Activated CD8-positive, alpha-beta memory T cell treated with anti-CD3 and anti-CD28 coated beads, Interleukin-2, amount 10 ng/mL, durations not matched to agents 7 days and 5 days (primary cell): ENCODE results near the gene EIF3L. TPM values are rescaled to one million over a fixed set of nuclear protein-coding genes. Genes with fewer than 3 reads are reported as not detected.

Experiments used
- ATAC-seq: fragments of 150-1000 bp; cut with Tn5 transposase; one replicate; pipeline ENCODE4 v1.10.0; 2021; ENCODE audit warnings: moderate library complexity
- CTCF ChIA-PET: fragments of 350-600 bp; sonication (Branson Sonifier 250); formaldehyde crosslinking; loops from one replicate; lab custom pipeline; 2021; ENCODE audit warnings: antibody characterized with exemption; lab: Charles Lee
- DNase-seq: peaks from one replicate; pipeline ENCODE4 v3.0.0-alpha.2; 2020
- H3K27ac Mint-ChIP-seq: one replicate; pipeline ENCODE4 v1.8.0; 2021; ENCODE audit warnings: mild to moderate bottlenecking, mixed read lengths
- H3K27me3 Mint-ChIP-seq: one replicate; pipeline ENCODE4 v1.8.0; 2021; ENCODE audit warnings: mixed read lengths
- H3K36me3 Mint-ChIP-seq: one replicate; pipeline ENCODE4 v1.8.0; 2021; ENCODE audit warnings: mild to moderate bottlenecking, mixed read lengths
- H3K4me1 Mint-ChIP-seq: one replicate; pipeline ENCODE4 v1.8.0; 2021; ENCODE audit warnings: mixed read lengths
- H3K4me3 Mint-ChIP-seq: one replicate; pipeline ENCODE4 v1.8.0; 2021; ENCODE audit warnings: mild to moderate bottlenecking, moderate library complexity, mixed read lengths
- H3K9me3 Mint-ChIP-seq: one replicate; pipeline ENCODE4 v1.8.0; 2022; ENCODE audit warnings: low read depth, mixed read lengths
- total RNA-seq, 2 experiments: library from RNA; stranded (reverse); gene quantifications; one replicate each; pipeline ENCODE4 v1.2.3, GENCODE V29; 2021

The EIF3L gene
- total RNA-seq, 2 experiments from 2014 or later: 218 to 370 TPM

- Mint-ChIP-seq H3K9me3 (no peaks in the 10 kb centered on the region), H3K4me3 (peak within 1 kb of the TSS; percentile 73), H3K4me1 (peaks cover 33% of the 10 kb centered on the region), H3K27ac (no peak within 1 kb of the TSS), H3K36me3 (no peaks in the 10 kb centered on the region), H3K27me3 (peaks cover 50% of the 10 kb centered on the region)
- peak; percentile 99 for ATAC-seq
- CTCF ChIA-PET: interaction anchor here (0.8 to 4.8 kb wide), 10 partner anchors 11 to 269 kb away, joined by 3 to 61 read pairs (median 4); partner anchors contain the start of genes ANKRD54, C22orf23, NOL12 and POLR2F
- DNase-seq: peak; percentile 96
These were observed 41.6 kb upstream of the EIF3L start, which contains the start of gene GCAT for GRCh38 chr22:37807410-37808293. Gene GCAT, plus strand, starts transcription at chr22:37807934. Its CDS starts 34 bp downstream, at chr22:37807968.

GRCh38 chr22:37808294-37808657, 40.9 kb upstream of the EIF3L start:
- DNase-seq: no peak
- peak overlapping the region; percentile 73 for H3K4me3 Mint-ChIP-seq
- peaks cover 43% of the 10 kb centered on the region for H3K27me3 Mint-ChIP-seq
- no peak overlapping the region for H3K27ac Mint-ChIP-seq
- no peaks in the 10 kb centered on the region for H3K9me3 Mint-ChIP-seq
- H3K4me1 Mint-ChIP-seq: peaks cover 27% of the 10 kb centered on the region
- CTCF ChIA-PET: interaction anchor here (0.9 to 4.8 kb wide), 6 partner anchors 10 to 269 kb away, joined by 3 to 61 read pairs (median 4); partner anchors contain the start of genes C22orf23 and POLR2F
- ATAC-seq: no peak
- no peaks in the 10 kb centered on the region for H3K36me3 Mint-ChIP-seq

GRCh38 chr22:37809672-37810333, 39.4 kb upstream of the EIF3L start:
- Mint-ChIP-seq H3K36me3 (no peaks in the 10 kb centered on the region), H3K4me1 (peaks cover 23% of the 10 kb centered on the region), H3K27ac (peak overlapping the region; percentile 7), H3K27me3 (peaks cover 33% of the 10 kb centered on the region), H3K9me3 (no peaks in the 10 kb centered on the region), H3K4me3 (no peak overlapping the region)
- CTCF ChIA-PET: interaction anchor here (0.8 to 4.8 kb wide), 3 partner anchors 9 to 156 kb away, joined by 3 to 61 read pairs (median 4); no protein-coding TSS in a partner anchor
- no peak for DNase-seq
- no peak for ATAC-seq

DNA sequence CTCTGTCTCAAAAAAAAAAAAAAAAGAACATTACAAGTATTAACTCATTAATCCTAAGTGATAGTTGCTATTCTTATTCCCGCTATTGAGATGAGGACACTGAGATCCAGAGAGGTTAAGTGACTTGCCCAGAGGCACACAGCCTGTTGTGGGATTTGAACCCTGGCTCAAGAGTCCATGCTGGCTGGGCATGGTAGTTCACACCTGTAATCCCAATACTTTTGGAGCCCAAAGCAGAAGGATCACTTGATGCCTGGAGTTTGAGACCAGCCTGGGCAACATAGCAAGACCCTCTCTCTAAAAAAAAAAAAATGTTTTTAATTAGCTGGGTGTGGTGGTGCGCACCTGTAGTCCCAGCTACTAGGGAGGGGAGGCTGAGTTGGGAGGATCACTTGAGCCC, 37.4 kb upstream of the EIF3L start:
- Mint-ChIP-seq H3K9me3 (no peaks in the 10 kb centered on the region), H3K27me3 (peaks cover 16% of the 10 kb centered on the region), H3K4me1 (peaks cover 10% of the 10 kb centered on the region), H3K4me3 (no peak overlapping the region), H3K27ac (no peak overlapping the region), H3K36me3 (no peaks in the 10 kb centered on the region)
- DNase-seq (no peak), ATAC-seq (no peak)
- CTCF ChIA-PET: no interaction called here

DNA sequence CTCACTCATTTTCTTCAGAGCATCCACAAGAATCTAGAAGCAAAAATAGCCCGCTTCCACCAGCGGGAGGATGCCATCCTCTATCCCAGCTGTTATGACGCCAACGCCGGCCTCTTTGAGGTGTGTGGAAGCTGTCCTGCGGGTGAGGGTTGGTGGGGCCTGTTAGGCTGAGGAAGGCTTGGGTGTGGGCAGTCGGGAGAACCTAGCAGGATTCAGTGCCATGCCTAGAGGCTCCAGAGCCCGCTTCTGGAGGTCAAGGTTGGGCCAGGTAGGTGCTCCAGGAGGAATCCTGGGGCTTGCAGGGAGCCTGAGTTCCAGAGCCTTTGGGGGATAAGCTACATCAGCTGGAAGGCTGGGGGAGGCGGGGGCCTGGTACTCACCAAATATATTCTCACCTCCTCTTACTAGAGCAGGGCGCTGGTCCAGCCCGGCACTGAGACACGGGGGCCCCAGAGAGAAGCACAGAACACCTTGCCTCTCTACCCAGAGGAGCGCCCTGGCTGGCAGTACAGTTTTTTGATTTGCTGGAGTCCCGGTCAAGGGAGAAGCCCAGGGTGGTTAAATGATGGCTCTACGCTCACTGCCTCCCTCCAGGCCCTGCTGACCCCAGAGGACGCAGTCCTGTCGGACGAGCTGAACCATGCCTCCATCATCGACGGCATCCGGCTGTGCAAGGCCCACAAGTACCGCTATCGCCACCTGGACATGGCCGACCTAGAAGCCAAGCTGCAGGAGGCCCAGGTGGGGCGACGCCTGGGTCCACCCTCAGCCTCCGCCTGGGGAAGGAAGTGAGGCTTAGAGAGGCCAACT, 36.1 kb upstream of the EIF3L start:
- no peak overlapping the region for H3K4me3 Mint-ChIP-seq
- no peaks in the 10 kb centered on the region for H3K36me3 Mint-ChIP-seq
- DNase-seq (no peak), ATAC-seq (no peak)
- CTCF ChIA-PET: interaction anchor here (1.1 kb wide), 1 partner anchor 151 kb away, joined by 4 read pairs; no protein-coding TSS in a partner anchor
- peaks cover 9% of the 10 kb centered on the region for H3K27me3 Mint-ChIP-seq
- no peaks in the 10 kb centered on the region for H3K9me3 Mint-ChIP-seq
- H3K4me1 Mint-ChIP-seq: peaks cover 15% of the 10 kb centered on the region
- no peak overlapping the region for H3K27ac Mint-ChIP-seq

- CTCF ChIA-PET: interaction anchor here (0.6 to 7.2 kb wide), 4 partner anchors 13 to 144 kb away, joined by 3 to 138 read pairs (median 32); no protein-coding TSS in a partner anchor
- Mint-ChIP-seq H3K36me3 (no peaks in the 10 kb centered on the region), H3K27ac (no peak overlapping the region), H3K9me3 (no peaks in the 10 kb centered on the region), H3K4me1 (peaks cover 16% of the 10 kb centered on the region), H3K4me3 (no peak overlapping the region), H3K27me3 (peaks cover 18% of the 10 kb centered on the region)
- DNase-seq (no peak), ATAC-seq (no peak)
These were observed 33.6 kb upstream of the EIF3L start for GRCh38 chr22:37815593-37815992.

GRCh38 chr22:37816543-37817180, 32.6 kb upstream of the EIF3L start:
- no peak overlapping the region for H3K4me3 Mint-ChIP-seq

GRCh38 chr22:37817705-37818408, 31.4 kb upstream of the EIF3L start:
- DNase-seq: peak; percentile 82
- H3K36me3 Mint-ChIP-seq: no peaks in the 10 kb centered on the region
- H3K4me3 Mint-ChIP-seq: no peak overlapping the region
- H3K27ac Mint-ChIP-seq: no peak overlapping the region
- H3K27me3 Mint-ChIP-seq: peaks cover 28% of the 10 kb centered on the region
- H3K9me3 Mint-ChIP-seq: no peaks in the 10 kb centered on the region
- CTCF ChIA-PET: interaction anchor here (0.8 to 7.2 kb wide), 39 partner anchors 9 to 595 kb away, joined by 3 to 138 read pairs (median 5); partner anchors contain the start of genes ANKRD54, C22orf23, EIF3L and GCAT
- peaks cover 16% of the 10 kb centered on the region for H3K4me1 Mint-ChIP-seq
- ATAC-seq: peak; percentile 88

More at GRCh38 chr22:37816543-37817180, 32.6 kb upstream of the EIF3L start:
- Mint-ChIP-seq H3K9me3 (no peaks in the 10 kb centered on the region), H3K27me3 (peaks cover 23% of the 10 kb centered on the region), H3K36me3 (no peaks in the 10 kb centered on the region), H3K27ac (no peak overlapping the region), H3K4me1 (peaks cover 16% of the 10 kb centered on the region)
- ATAC-seq (no peak), DNase-seq (no peak)
- CTCF ChIA-PET: interaction anchor here (0.8 to 7.2 kb wide), 20 partner anchors 8 to 174 kb away, joined by 3 to 138 read pairs (median 7); partner anchors contain the start of genes ANKRD54, C22orf23, GCAT and LGALS1

DNA sequence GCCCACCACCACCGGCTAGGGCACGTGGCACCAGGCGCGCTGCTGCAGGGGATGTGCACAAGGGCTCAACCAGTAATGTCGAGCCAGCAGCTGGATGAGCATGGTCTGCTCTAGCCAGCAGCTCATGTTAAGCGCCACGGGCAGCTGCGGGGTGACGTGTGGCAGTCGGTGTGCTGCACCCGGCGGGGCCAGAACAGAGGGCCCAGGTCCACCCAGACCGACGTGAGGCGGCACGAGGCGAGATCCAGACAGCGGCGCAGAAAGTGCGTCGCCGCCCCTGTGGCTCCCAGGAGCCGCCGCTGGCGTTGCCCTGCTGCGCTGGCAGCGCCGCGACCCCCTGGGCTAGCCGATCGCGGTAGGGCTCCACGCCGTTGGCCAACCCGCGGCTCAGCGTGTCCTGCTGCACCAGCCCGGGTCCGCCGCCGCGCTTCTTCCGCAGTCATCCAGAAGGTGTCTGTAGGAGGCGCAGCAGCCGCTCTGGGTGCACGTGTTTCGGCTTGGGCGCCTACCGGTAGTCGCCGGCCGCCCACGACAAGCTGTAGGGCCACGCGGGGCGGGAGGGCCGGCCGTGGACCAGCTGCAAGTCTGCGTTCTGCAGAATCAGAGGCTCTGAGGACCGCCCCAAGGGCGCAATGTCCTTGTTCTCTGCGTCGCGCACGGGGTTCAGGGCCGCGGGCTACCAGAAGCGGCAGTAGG, 30.7 kb upstream of the EIF3L start:
- H3K27me3 Mint-ChIP-seq: peaks cover 32% of the 10 kb centered on the region
- no peaks in the 10 kb centered on the region for H3K9me3 Mint-ChIP-seq
- no peak overlapping the region for H3K27ac Mint-ChIP-seq
- H3K4me1 Mint-ChIP-seq: peaks cover 16% of the 10 kb centered on the region
- CTCF ChIA-PET: interaction anchor here (0.7 to 7.2 kb wide), 36 partner anchors 9 to 594 kb away, joined by 3 to 138 read pairs (median 5); partner anchors contain the start of genes ANKRD54, C22orf23, EIF3L and GCAT
- H3K36me3 Mint-ChIP-seq: no peaks in the 10 kb centered on the region
- peak; percentile 81 for ATAC-seq
- peak; percentile 78 for DNase-seq
- H3K4me3 Mint-ChIP-seq: peak overlapping the region; percentile 25

DNA sequence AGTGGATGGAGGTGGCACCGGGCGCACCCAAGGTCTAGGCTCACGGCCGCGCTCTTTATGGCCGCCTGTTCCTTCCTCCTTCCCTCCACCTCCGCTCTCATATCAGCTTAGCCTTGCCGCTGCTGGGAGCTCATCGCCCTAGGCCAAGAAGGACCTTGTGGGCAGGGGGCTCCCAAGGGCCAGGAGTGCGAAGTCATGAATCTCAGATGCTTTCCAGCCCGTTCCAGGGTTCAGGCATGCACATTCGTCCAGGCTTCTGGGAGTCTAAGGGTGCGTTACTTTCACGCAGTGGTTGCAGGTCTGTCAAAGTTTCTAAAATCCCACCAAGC, 30.1 kb upstream of the EIF3L start:
- H3K27ac Mint-ChIP-seq: no peak overlapping the region
- H3K36me3 Mint-ChIP-seq: no peaks in the 10 kb centered on the region
- CTCF ChIA-PET: interaction anchor here (0.7 to 7.2 kb wide), 23 partner anchors 8 to 594 kb away, joined by 3 to 138 read pairs (median 9); partner anchors contain the start of genes ANKRD54, C22orf23, EIF3L and GCAT
- no peaks in the 10 kb centered on the region for H3K9me3 Mint-ChIP-seq
- ATAC-seq (no peak), DNase-seq (no peak)
- peaks cover 33% of the 10 kb centered on the region for H3K27me3 Mint-ChIP-seq
- peaks cover 16% of the 10 kb centered on the region for H3K4me1 Mint-ChIP-seq
- H3K4me3 Mint-ChIP-seq: no peak overlapping the region

- no peak for ATAC-seq
- Mint-ChIP-seq H3K27me3 (peaks cover 36% of the 10 kb centered on the region), H3K27ac (no peak overlapping the region), H3K36me3 (no peaks in the 10 kb centered on the region), H3K4me1 (peaks cover 20% of the 10 kb centered on the region), H3K4me3 (no peak overlapping the region), H3K9me3 (no peaks in the 10 kb centered on the region)
- CTCF ChIA-PET: interaction anchor here (0.7 to 7.2 kb wide), 7 partner anchors 12 to 136 kb away, joined by 3 to 138 read pairs (median 37); partner anchors contain the start of genes ANKRD54 and GCAT
- no peak for DNase-seq
These were observed 28.9 kb upstream of the EIF3L start for GRCh38 chr22:37820350-37820749.
